Measurements from ENCODE around the gene SHISA4.

The SHISA4 gene

GRCh38 chr1:201885531-201886075 is 3.1 kb upstream of the SHISA4 start:
- Histone ChIP-seq H3K9me3 (ENCODE audit: low read depth, low read length) (no peaks in the 10 kb centered on the region), H3K27ac (no peak overlapping the region), H3K36me3 (ENCODE audit: insufficient read depth, low read length) (no peaks in the 10 kb centered on the region), H3K9ac (ENCODE audit: insufficient read length) (no peak overlapping the region), H3K4me3 (no peak overlapping the region)
- no peak for TF ChIP-seq FOXP2 (optimal IDR thresholded peaks at IDR 0.05; ENCODE audit: control extremely low read depth, extremely low read length, insufficient read depth)
- no peak; the same call in 1 of the 2 replicates for TF ChIP-seq POLR2AphosphoS5 (IDR thresholded peaks at IDR 0.05; ENCODE audit: borderline replicate concordance, low read depth, low read length)
- TF ChIP-seq EZH2 (IDR thresholded peaks at IDR 0.05) = no peak
- DNase-seq (ENCODE audit: low read depth, low spot score) = no peak

GRCh38 chr1:201886103-201886885 is 2.4 kb upstream of the SHISA4 start:
- no peaks in the 10 kb centered on the region for H3K36me3 ChIP-seq (ENCODE audit: insufficient read depth, low read length)
- no peak overlapping the region for H3K4me3 ChIP-seq
- TF ChIP-seq POLR2AphosphoS5 (IDR thresholded peaks at IDR 0.05; ENCODE audit: borderline replicate concordance, low read depth, low read length) (no peak), EZH2 (IDR thresholded peaks at IDR 0.05) (no peak), FOXP2 (optimal IDR thresholded peaks at IDR 0.05; ENCODE audit: control extremely low read depth, extremely low read length, insufficient read depth) (no peak)
- H3K27ac ChIP-seq = no peak overlapping the region
- no peak for DNase-seq (ENCODE audit: low read depth, low spot score)
- no peaks in the 10 kb centered on the region for H3K9me3 ChIP-seq (ENCODE audit: low read depth, low read length)
- no peak overlapping the region for H3K9ac ChIP-seq (ENCODE audit: insufficient read length)

GRCh38 chr1:201887116-201887866 is 1.4 kb upstream of the SHISA4 start:
- H3K4me3 ChIP-seq = no peak overlapping the region
- no peak overlapping the region for H3K27ac ChIP-seq
- H3K36me3 ChIP-seq (ENCODE audit: insufficient read depth, low read length) = no peaks in the 10 kb centered on the region
- H3K9ac ChIP-seq (ENCODE audit: insufficient read length) = no peak overlapping the region
- DNase-seq (ENCODE audit: low read depth, low spot score) = no peak
- H3K9me3 ChIP-seq (ENCODE audit: low read depth, low read length) = no peaks in the 10 kb centered on the region
- TF ChIP-seq EZH2 (IDR thresholded peaks at IDR 0.05) (no peak), POLR2AphosphoS5 (IDR thresholded peaks at IDR 0.05; ENCODE audit: borderline replicate concordance, low read depth, low read length) (no peak), FOXP2 (optimal IDR thresholded peaks at IDR 0.05; ENCODE audit: control extremely low read depth, extremely low read length, insufficient read depth) (no peak)

- DNase-seq (ENCODE audit: low read depth, low spot score) = no peak
- Histone ChIP-seq H3K9me3 (ENCODE audit: low read depth, low read length) (no peaks in the 10 kb centered on the region), H3K36me3 (ENCODE audit: insufficient read depth, low read length) (no peaks in the 10 kb centered on the region), H3K27ac (no peak overlapping the region), H3K4me3 (peak overlapping the region; percentile 69), H3K9ac (ENCODE audit: insufficient read length) (no peak overlapping the region)
- TF ChIP-seq POLR2AphosphoS5 (IDR thresholded peaks at IDR 0.05; ENCODE audit: borderline replicate concordance, low read depth, low read length) (no peak), EZH2 (IDR thresholded peaks at IDR 0.05) (no peak), FOXP2 (optimal IDR thresholded peaks at IDR 0.05; ENCODE audit: control extremely low read depth, extremely low read length, insufficient read depth) (no peak)
These were observed 631 bp downstream of the SHISA4 start for GRCh38 chr1:201889090-201889968.

GRCh38 chr1:201890223-201890622 is 1.5 kb downstream of the SHISA4 start:
- no peak for DNase-seq (ENCODE audit: low read depth, low spot score)
- Histone ChIP-seq H3K36me3 (ENCODE audit: insufficient read depth, low read length) (no peaks in the 10 kb centered on the region), H3K9ac (ENCODE audit: insufficient read length) (no peak overlapping the region), H3K9me3 (ENCODE audit: low read depth, low read length) (no peaks in the 10 kb centered on the region), H3K4me3 (no peak overlapping the region), H3K27ac (no peak overlapping the region)
- no peak for TF ChIP-seq EZH2 (IDR thresholded peaks at IDR 0.05)
- no peak for TF ChIP-seq POLR2AphosphoS5 (IDR thresholded peaks at IDR 0.05; ENCODE audit: borderline replicate concordance, low read depth, low read length)
- no peak for TF ChIP-seq FOXP2 (optimal IDR thresholded peaks at IDR 0.05; ENCODE audit: control extremely low read depth, extremely low read length, insufficient read depth)

GRCh38 chr1:201890806-201891450 is 2.2 kb downstream of the SHISA4 start:
- Histone ChIP-seq H3K9ac (ENCODE audit: insufficient read length) (no peak overlapping the region), H3K4me3 (no peak overlapping the region), H3K27ac (no peak overlapping the region), H3K9me3 (ENCODE audit: low read depth, low read length) (no peaks in the 10 kb centered on the region), H3K36me3 (ENCODE audit: insufficient read depth, low read length) (no peaks in the 10 kb centered on the region)
- no peak for DNase-seq (ENCODE audit: low read depth, low spot score)
- no peak for TF ChIP-seq POLR2AphosphoS5 (IDR thresholded peaks at IDR 0.05; ENCODE audit: borderline replicate concordance, low read depth, low read length)

- Histone ChIP-seq H3K36me3 (ENCODE audit: insufficient read depth, low read length) (no peaks in the 10 kb centered on the region), H3K27ac (no peak overlapping the region), H3K9ac (ENCODE audit: insufficient read length) (no peak overlapping the region), H3K4me3 (no peak overlapping the region), H3K9me3 (ENCODE audit: low read depth, low read length) (no peaks in the 10 kb centered on the region)
- TF ChIP-seq FOXP2 (optimal IDR thresholded peaks at IDR 0.05; ENCODE audit: control extremely low read depth, extremely low read length, insufficient read depth) (no peak), EZH2 (IDR thresholded peaks at IDR 0.05) (no peak), POLR2AphosphoS5 (IDR thresholded peaks at IDR 0.05; ENCODE audit: borderline replicate concordance, low read depth, low read length) (no peak)
- DNase-seq (ENCODE audit: low read depth, low spot score) = no peak
These were observed 2.9 kb downstream of the SHISA4 start for GRCh38 chr1:201891451-201892045.
